Body of pancreas (tissue), 4 donors: ENCODE data around the gene MYO1C.

ENCODE experiments used
- POLR2A ChIP-seq, 3 donors: fragments of 450-650 bp; IDR thresholded peaks; one replicate each; pipeline ENCODE4 v1.6.1; 2016; ENCODE audit warnings: antibody characterized with exemption in 3 of 3, mild to moderate bottlenecking in 2 of 3
- TF ChIP-seq, protein P1 (sequence below), 7 experiments: fragments of 450-650 bp in 4 of 7; fragments of 200-600 bp in 3 of 7; sonication (generic) in 3 of 7; IDR thresholded peaks; one replicate each; pipeline ENCODE4 v1.5.1; 2016 to 2019; ENCODE audit warnings: antibody characterized with exemption in 7 of 7

DNA sequence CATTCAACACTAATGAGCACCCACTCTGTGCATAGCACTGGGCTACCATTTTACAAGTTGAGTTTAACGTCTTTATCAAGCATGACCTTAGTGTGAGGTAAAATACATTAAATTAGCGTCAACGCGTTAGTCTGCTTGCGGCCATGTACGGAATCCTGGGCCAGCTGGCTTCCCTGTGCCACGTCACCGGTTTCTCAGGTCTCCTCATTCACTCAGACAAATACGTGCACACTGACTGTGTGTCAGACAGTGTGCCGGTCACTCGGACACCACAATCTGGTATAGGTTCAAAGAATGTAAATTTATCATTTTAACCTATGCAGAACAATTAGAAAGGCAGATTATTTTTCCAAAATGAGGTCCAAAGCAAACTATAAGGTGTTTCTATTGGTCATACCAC lies 71.0 kb downstream of the MYO1C start:
- TF ChIP-seq, protein P1, sequence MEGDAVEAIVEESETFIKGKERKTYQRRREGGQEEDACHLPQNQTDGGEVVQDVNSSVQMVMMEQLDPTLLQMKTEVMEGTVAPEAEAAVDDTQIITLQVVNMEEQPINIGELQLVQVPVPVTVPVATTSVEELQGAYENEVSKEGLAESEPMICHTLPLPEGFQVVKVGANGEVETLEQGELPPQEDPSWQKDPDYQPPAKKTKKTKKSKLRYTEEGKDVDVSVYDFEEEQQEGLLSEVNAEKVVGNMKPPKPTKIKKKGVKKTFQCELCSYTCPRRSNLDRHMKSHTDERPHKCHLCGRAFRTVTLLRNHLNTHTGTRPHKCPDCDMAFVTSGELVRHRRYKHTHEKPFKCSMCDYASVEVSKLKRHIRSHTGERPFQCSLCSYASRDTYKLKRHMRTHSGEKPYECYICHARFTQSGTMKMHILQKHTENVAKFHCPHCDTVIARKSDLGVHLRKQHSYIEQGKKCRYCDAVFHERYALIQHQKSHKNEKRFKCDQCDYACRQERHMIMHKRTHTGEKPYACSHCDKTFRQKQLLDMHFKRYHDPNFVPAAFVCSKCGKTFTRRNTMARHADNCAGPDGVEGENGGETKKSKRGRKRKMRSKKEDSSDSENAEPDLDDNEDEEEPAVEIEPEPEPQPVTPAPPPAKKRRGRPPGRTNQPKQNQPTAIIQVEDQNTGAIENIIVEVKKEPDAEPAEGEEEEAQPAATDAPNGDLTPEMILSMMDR (IDR thresholded peaks at IDR 0.05), result no peak
- TF ChIP-seq POLR2A (IDR thresholded peaks at IDR 0.05), result no peak
